GM13977 (cell line): ENCODE results near the gene TRHDE.

Source experiments
- DNase-seq: peaks from one replicate; pipeline ENCODE4 v3.0.0; 2012; ENCODE audit warnings: low spot score
- in situ Hi-C: fragments of 300-500 bp; cut with MboI; formaldehyde crosslinking; loops from one replicate; pipeline ENCODE4 v1.12.0; 2022; ENCODE audit warnings: low sequenced_read_pairs, low pct_unique_long_range_greater_than_20kb, mixed read lengths, inconsistent platforms; ENCODE audit not compliant: unreplicated experiment
- TF ChIP-seq, protein P1 (sequence below): IDR thresholded peaks from 2 replicates; pipeline ENCODE4 v1.5.1; 2012; ENCODE audit warnings: mild to moderate bottlenecking, control low read depth; ENCODE audit not compliant: insufficient read depth; ENCODE audit errors: extremely low read depth, missing control alignments

The TRHDE gene

DNA sequence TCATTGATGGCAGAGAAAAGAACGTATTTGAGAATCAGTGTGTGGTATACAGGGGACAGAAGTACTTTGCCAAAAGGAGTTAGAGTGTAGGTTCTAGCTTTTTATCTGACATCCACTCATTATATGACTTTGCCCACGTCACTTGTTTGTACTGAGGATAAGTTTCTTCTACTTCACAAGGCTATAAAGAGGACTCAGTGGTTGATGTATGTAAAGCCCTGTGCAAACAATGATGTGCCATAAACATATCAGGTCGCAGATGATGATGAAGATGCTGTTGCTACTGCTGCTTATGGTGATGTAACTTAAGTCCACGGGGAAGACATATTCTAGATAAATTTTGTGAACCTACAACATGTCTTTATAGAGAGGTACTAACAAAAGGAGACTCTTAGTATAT is 66.3 kb downstream of the TRHDE start:
- TF ChIP-seq, protein P1, sequence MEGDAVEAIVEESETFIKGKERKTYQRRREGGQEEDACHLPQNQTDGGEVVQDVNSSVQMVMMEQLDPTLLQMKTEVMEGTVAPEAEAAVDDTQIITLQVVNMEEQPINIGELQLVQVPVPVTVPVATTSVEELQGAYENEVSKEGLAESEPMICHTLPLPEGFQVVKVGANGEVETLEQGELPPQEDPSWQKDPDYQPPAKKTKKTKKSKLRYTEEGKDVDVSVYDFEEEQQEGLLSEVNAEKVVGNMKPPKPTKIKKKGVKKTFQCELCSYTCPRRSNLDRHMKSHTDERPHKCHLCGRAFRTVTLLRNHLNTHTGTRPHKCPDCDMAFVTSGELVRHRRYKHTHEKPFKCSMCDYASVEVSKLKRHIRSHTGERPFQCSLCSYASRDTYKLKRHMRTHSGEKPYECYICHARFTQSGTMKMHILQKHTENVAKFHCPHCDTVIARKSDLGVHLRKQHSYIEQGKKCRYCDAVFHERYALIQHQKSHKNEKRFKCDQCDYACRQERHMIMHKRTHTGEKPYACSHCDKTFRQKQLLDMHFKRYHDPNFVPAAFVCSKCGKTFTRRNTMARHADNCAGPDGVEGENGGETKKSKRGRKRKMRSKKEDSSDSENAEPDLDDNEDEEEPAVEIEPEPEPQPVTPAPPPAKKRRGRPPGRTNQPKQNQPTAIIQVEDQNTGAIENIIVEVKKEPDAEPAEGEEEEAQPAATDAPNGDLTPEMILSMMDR: no peak
- no peak for DNase-seq
- in situ Hi-C loops: no loop called here

DNA sequence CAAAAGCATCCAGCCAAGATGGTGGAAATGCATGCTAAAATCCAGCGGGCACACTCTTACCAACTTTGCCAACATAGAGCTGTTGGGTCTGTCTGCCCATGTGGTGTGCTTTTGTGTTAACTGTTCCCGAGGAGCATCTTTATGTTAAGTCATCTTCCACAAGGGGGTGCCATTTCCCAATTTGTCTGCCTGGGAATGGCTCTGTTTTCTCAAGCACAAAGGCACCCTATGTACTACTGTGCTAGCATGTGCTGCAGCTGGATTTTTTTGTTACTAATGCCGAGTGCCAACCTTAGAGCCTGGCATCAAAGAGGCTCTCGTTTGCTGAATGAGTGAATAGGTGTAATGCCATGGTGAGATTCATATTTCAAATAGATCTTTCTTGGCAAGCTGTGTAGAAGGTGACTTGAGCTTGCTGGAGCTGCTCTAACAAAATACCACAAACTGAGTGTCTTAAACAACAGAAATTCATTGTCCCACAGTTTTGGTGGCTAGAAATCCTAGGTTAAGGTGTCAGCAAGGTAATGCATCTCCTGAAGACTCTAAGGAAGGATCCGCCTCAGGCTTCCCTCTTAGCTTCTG is 74.3 kb downstream of the TRHDE start:
- no peak for DNase-seq
- TF ChIP-seq, protein P1: peak; percentile 56
- in situ Hi-C loops: no loop called here

DNA sequence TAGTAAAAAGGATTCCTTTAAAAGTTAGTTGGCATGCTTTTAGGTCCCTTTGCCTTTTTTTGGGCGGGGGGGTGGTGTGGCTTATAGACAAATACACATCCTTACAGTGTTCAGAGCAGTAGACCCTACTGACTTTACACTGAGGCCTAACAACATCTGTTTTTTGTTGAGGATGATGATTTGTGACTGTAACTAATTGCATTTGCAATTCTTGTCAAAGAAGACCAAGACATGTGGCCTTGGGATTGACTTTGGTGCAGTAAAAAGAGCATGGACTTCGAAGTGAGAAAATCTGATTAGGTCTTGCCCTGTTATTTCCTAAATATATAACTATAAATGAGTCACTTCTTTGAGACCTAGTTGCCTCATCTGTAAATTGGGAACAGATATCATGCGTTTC is 77.3 kb downstream of the TRHDE start:
- in situ Hi-C loops: no loop called here
- no peak for DNase-seq
- TF ChIP-seq, protein P1: no peak

DNA sequence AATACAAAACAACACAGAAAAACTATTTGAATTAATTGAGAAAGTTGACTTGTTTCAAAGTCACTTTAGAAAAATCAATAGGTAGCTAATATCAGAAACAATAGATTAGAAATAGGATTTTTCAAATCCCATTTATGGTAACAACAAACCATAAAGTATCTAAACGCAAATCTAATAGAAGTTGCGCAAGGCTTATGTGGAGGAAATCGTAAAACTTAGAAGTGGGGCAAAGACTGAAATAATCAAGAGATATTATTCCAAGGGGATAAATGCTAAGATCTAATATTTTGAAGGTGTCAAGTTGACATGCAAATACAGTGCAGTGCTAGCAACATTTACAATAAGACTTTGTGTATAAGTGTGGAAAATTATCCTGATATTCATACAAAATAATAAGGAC is 87.2 kb downstream of the TRHDE start:
- no peak for DNase-seq
- in situ Hi-C loops: no loop called here
- TF ChIP-seq, protein P1: no peak

DNA sequence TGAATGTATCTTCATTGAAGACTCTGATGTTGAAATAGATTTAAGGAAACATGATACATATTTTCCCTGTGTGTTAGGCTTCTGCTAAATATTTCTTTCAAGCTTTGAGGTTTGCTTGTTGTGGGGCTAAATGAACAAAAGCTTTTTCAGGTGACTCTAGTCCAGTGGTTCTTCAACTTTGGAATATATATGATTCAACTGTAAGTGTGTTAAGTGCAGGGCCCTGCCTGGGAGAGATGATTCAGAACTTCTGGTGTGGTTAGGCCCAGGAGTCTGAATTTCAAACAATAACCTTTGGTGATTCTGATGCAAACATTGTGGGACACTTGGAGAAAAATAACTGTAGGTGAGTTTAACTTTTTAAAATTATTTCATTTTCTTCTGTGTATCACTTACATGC is 93.0 kb downstream of the TRHDE start:
- TF ChIP-seq, protein P1: no peak
- in situ Hi-C loops: no loop called here
- no peak for DNase-seq

DNA sequence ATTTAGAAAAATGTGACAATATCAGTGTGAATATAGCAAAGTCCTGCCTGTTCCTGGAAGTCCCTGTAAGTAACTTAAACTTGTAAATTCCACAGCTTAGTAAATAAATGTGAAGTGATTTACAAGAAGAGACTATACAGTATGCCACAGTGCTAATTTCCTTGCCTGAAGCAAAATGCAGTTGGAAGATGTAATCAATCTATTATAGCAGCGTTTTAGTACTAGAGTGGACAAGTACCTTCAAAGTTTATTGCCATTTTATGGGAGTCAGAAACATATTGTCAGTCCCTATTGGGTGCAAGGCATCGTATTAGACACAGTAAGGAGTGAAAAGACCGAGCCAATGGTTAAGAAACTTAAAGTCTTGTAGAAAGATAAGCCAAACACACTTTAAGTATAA is 94.1 kb downstream of the TRHDE start:
- TF ChIP-seq, protein P1: no peak
- in situ Hi-C loops: no loop called here
- no peak for DNase-seq

DNA sequence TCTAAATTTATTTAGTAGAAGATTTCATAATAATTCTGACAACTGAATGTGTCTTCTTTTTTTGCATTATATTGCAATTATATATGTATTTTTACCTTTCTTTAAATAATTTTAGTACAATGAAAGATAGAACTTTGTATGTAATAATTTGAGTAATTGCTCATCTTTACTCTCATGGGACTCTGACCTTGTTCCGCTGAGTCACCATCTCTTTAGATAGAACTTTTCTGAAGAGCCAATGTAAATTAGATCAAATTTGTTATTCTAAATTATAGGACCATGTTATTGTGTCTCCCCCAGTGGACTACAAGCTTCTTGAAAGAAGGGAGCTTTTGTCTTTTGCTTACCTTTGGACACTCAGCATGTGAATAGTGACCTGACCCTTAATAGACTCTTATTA is 96.1 kb downstream of the TRHDE start:
- in situ Hi-C loops: no loop called here
- TF ChIP-seq, protein P1: no peak
- no peak for DNase-seq
